Transverse colon (tissue), 3 donors: ENCODE measurements around the gene RNU1-2.
"Not testable (repeated sequence)": the region's sequence is repeated elsewhere in the genome, so short reads cannot be mapped to it uniquely, and the experiment has no call there.

Experiments
- EP300 ChIP-seq: sonication (generic); formaldehyde crosslinking; IDR thresholded peaks from one replicate; pipeline ENCODE4 v1.6.1; 2017; ENCODE audit warnings: antibody characterized with exemption, low read depth
- TF ChIP-seq, protein P1 (sequence below), 5 experiments: fragments of 200-600 bp in 3 of 5; fragments of 450-650 bp in 2 of 5; sonication (generic) in 3 of 5; IDR thresholded peaks; 1 replicate in 2 of 5; 2 replicates in 3 of 5; pipeline ENCODE4 v1.5.1; 2016 to 2017; ENCODE audit warnings: antibody characterized with exemption in 5 of 5, inconsistent platforms in 3 of 5, mild to moderate bottlenecking in 2 of 5, moderate library complexity in 1 of 5

DNA sequence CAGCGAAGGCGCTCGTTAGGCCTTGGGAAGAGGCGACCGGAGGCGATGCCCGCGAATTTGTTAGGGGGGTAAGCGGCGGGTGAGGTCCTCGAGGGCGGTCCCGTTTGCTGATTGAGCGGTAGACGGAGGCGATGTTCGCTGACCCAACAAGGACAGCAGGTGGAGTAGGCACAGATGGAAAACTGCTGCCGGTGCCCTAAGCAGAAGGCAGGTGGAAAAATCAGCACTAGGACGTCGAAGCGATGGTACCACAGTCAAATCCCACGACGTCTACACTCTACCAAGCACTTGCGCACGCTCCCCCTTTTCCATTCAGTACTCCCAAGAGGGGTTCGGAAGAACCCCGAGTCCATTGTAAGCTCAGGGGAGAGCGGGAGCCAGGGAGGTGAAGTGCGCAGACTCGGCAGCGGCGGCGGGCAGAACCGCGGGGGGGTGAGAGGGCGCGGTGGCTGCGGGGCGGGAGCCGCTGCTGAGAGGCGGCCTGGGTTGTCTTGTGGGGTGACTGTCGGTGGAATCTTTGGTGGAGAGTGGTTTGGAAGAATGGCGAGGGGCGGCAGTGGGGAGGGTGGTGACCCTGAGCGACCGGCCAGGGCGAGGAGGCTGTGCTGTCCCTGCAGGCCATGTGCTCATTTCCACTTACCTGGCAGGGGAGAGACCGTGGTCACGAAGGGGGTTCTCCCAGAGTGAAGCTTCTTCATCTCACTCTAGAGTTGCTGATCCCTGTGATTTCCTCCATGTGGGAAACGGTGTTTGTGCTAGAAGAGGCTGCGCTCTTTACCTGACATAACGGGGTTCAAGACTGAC, 22.5 kb upstream of the RNU1-2 start:
- TF ChIP-seq, protein P1, sequence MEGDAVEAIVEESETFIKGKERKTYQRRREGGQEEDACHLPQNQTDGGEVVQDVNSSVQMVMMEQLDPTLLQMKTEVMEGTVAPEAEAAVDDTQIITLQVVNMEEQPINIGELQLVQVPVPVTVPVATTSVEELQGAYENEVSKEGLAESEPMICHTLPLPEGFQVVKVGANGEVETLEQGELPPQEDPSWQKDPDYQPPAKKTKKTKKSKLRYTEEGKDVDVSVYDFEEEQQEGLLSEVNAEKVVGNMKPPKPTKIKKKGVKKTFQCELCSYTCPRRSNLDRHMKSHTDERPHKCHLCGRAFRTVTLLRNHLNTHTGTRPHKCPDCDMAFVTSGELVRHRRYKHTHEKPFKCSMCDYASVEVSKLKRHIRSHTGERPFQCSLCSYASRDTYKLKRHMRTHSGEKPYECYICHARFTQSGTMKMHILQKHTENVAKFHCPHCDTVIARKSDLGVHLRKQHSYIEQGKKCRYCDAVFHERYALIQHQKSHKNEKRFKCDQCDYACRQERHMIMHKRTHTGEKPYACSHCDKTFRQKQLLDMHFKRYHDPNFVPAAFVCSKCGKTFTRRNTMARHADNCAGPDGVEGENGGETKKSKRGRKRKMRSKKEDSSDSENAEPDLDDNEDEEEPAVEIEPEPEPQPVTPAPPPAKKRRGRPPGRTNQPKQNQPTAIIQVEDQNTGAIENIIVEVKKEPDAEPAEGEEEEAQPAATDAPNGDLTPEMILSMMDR (IDR thresholded peaks at IDR 0.05): not testable (repeated sequence)
- TF ChIP-seq EP300: not testable (repeated sequence)
